HG03575 (cell line): ENCODE measurements around the gene TAF11L14.

Experiments used
- ATAC-seq: cut with Tn5 transposase; IDR thresholded peaks from one replicate; pipeline ENCODE4 v1.9.1; 2021; ENCODE audit not compliant: unreplicated experiment, insufficient number of reproducible peaks, low FRiP score; ENCODE audit errors: extremely low read depth

The TAF11L14 gene

DNA sequence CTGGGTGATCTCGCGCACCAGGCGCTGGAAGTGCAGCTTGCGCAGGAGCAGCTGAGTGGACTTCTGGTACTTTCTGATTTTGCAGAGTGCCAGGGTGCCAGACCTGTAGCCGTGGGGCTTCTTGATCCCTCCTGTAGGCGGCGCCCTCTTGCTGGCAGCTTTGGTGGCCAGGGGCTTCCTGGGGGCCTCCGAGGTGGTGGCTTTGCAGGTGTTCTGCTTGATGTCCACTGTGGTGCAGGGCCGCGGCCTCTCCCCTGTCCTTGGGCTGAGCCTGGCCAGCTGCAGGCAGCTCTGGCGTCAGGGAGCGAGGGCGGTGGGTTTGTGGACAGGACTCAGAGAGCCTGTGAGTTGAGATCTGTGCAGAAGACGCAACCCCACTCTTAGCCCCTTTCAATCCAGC, 36.1 kb downstream of the TAF11L14 start:
- ATAC-seq = no peak

DNA sequence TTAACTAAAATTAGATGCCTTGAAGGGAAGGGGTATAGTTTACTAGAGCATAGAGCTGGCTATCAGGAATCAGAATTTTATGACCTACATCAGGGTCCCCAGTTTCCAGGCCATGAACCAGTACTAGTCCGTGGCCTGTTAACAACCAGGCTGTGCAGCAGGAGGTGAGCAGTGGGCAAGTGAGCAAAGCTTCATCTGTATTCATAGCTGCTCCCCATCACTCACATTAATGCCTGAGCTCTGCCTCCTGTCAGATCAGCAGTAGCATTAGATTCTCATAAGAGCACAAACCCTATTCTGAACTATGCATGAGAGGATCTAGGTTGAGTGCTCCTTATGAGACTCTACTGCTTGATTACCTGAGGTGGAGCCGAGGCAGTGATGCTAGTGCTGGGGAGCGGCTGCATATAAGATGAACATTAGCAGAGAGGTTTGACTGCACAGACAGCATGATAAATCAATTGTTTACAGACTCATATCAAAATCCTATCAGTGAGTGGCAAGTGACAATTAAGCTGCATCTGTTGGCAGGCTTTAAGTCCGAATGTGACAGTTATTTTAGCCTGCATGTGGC, 44.6 kb downstream of the TAF11L14 start:
- no peak for ATAC-seq

DNA sequence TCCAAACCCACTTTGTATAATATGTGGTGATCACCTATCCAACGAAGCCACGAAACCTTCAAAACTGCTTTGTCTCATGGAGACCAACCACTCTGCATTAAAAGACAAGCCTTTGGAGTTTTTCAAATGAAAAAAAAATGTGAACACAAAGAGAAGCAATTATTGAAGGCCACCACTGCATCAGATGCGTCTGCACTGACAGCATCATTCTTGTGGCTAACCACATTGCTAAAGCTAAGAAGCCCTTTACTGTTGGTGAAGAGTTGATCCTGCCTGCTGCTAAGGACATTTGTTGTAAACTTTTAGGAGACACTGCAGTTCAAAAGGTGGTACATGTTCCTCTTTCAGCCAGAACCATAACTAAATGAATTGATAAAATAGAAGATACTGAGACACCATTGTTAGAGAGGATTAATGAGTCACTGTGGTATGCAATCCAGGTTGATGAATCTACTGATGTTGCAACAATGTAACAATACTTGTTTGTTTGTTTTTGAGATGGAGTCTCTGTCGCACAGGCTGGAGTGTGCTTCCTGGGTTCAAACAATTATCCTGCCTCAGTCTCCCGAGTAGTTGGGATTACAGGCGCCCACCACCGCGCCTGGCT, 45.4 kb downstream of the TAF11L14 start:
- no peak for ATAC-seq

DNA sequence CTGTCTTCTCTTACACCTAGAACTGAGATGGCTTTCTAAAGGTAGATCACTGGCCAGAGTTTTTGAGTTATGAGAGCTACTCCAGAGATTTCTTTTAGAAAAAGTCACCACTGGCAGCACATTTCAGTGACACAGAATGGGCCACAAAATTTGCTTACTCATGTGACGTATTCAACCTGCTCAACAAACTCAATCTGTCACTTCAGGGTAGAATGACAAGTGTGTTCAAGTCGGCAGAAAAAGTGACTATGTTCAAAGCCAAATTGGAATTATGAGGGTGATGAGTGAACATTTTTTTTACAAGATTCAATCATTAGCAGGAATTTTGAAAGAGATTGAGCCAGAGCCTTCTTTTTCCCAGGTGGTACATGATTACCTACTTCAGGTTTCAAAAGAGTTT, 46.5 kb downstream of the TAF11L14 start:
- ATAC-seq = no peak
